ENCODE results near the gene PRDM10. TPM values are rescaled to one million over a fixed set of nuclear protein-coding genes. Genes with fewer than 3 reads are reported as not detected.

The PRDM10 gene
- total and polyA plus RNA-seq, 8 donors = 1.7 to 148 (median 7.0) TPM

DNA sequence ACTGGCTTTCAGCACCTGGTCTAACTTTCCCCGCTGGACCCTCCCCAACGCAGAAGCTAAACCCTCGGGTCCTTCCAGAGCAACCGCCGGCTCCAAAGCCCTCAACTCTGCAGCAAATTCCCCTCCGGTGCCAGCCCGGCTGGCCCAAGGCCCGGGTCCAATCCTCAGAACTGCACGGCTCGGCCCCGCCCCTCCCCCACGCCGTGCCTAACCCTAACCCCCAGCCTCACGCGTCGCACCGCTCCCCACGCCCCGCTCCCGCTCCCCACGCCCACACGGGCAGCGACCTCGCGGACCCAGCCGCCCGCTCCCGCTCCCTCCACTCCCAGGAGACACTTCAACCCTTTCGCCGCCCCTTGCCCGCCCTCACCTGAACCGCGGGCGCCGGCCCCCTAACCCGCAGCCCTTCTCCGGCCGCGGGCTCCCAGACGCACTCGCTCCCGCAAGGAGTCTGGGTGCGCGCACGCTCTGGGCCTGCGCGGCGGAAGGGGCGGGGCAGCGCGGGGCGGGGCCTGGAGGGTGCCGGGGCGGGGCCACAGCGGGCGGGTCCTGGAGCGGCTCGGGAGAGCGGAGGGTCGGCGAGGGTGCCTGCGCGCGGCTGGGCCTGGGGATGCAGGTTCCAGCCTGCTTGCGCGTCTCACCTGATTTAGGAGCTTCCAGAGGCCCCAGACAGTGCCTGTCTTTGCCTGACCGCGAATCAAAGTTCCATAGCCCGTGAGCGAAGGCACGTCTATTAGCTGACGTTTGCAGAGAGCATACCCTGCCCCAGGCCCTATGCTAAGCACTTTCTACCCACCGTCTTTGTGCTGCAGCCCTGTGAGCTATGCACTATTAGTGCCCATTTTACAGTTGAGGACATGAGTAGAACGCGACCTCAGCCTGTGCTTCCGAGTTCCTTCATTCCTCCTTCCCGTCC lies 107.3 kb downstream of the PRDM10 start, which contains the start of gene NFRKB:
Gene NFRKB (minus strand): TSS at position 453 of the 916 bp plus-strand sequence. CDS start 2,729 bp downstream, outside the sequence.
- 1 to 2% (median 1%) methylated on average over 31 to 77 of the region's 77 CpGs for WGBS, 5 donors
- DNase-seq = peak; percentile 93 to 96
- TF ChIP-seq, protein P1, sequence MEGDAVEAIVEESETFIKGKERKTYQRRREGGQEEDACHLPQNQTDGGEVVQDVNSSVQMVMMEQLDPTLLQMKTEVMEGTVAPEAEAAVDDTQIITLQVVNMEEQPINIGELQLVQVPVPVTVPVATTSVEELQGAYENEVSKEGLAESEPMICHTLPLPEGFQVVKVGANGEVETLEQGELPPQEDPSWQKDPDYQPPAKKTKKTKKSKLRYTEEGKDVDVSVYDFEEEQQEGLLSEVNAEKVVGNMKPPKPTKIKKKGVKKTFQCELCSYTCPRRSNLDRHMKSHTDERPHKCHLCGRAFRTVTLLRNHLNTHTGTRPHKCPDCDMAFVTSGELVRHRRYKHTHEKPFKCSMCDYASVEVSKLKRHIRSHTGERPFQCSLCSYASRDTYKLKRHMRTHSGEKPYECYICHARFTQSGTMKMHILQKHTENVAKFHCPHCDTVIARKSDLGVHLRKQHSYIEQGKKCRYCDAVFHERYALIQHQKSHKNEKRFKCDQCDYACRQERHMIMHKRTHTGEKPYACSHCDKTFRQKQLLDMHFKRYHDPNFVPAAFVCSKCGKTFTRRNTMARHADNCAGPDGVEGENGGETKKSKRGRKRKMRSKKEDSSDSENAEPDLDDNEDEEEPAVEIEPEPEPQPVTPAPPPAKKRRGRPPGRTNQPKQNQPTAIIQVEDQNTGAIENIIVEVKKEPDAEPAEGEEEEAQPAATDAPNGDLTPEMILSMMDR (IDR thresholded peaks at IDR 0.05) = peak in 1 of 7 experiments; percentile 47
- no peak for TF ChIP-seq EP300 (IDR thresholded peaks at IDR 0.05)
- peak; percentile 25 to 74 (median 73) for TF ChIP-seq POLR2AphosphoS5 (IDR thresholded peaks at IDR 0.05)
- no peak for TF ChIP-seq POLR2A (IDR thresholded peaks at IDR 0.05)
- Histone ChIP-seq H3K27me3 (no peaks in the 10 kb centered on the region), H3K4me1 (peaks cover 12 to 24% (median 18%) of the 10 kb centered on the region in 4 donors), H3K36me3 (peaks cover 3 to 36% (median 33%) of the 10 kb centered on the region in 4 donors), H3K9me3 (no peaks in the 10 kb centered on the region), H3K4me3 (peak within 1 kb of the TSS; percentile 91 to 100 (median 98)), H3K27ac (peak within 1 kb of the TSS; percentile 80 to 91 (median 87))
- intact Hi-C loops (cut with DNase I; ENCODE audit: low total_unique reads) = no loop called here

DNA sequence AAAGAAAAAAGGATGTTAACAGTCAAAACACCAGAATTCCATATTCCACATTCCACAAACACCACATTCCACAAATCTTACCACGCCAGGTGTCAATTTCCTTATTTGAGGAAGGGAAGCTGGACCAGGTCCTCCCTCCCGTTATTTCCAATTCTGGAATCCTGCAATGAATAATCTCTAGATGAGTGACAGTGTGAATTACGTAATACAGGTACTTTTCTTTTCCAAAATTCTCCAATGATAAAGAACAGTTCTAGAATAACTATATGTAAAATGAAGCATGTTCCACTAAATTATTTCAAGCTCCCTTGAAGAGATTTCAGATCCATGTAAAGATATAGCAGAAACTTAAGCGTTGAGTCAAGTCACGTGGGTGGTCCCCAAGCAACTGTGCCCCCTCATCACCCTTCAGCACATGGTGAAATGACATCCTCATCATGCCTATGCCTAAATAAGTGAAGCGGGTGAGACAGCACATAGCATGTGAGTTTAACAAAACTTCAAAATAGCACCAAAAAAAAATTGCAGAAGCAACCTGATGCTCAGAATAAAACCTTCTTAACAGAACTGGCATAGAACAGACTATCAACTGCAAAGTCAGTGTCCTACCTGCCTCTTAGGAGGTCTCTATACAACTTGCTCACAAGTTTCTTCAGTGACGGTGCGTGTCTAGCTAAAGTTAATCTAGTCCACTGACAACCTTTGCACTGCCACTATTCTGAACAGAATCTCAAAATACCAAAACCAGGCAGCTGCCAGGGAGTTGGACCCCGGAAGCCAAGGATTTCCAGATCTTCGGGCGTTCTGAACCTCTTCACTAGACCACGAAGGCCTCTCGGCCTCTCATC lies 108.1 kb downstream of the PRDM10 start:
- H3K4me3 ChIP-seq = peak overlapping the region; percentile 91 to 100 (median 98)
- WGBS, 5 donors = 14 to 23% (median 19%) methylated on average over 13 of the region's 13 CpGs
- no peak for DNase-seq
- intact Hi-C loops (cut with DNase I; ENCODE audit: low total_unique reads) = no loop called here
- H3K9me3 ChIP-seq = no peaks in the 10 kb centered on the region
- H3K4me1 ChIP-seq = peaks cover 12 to 24% (median 18%) of the 10 kb centered on the region in 4 donors
- no peaks in the 10 kb centered on the region for H3K27me3 ChIP-seq
- peaks cover 3 to 43% (median 38%) of the 10 kb centered on the region in 4 donors for H3K36me3 ChIP-seq
- TF ChIP-seq, protein P1 (IDR thresholded peaks at IDR 0.05) = no peak
- TF ChIP-seq EP300 (IDR thresholded peaks at IDR 0.05) = no peak
- TF ChIP-seq POLR2AphosphoS5 (IDR thresholded peaks at IDR 0.05) = no peak
- no peak for TF ChIP-seq POLR2A (IDR thresholded peaks at IDR 0.05)
- peak overlapping the region; percentile 80 to 91 (median 87) for H3K27ac ChIP-seq

DNA sequence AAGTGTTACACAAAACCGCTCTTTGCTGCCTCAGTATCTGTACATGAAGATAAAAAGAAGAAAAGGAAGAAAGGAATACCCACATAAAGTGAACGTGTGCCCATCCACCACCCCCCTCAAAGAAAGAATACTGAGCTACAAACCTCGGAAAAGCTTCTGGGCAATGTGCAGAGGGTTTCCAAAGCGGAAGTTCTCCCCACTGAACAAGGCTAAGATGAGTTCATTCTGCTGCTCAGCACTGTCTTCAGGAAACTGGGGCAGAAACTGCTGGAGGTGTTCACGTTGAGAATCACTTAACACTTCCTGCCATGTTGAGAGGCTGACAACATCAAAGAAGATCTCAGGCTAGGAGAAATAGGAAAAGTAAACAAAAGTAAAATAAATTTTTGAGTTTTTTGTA lies 114.2 kb downstream of the PRDM10 start:
- H3K9me3 ChIP-seq = no peaks in the 10 kb centered on the region
- DNase-seq = peak in 1 of 2 donors; percentile 30
- 77 to 85% (median 82%) methylated on average over 5 of the region's 5 CpGs for WGBS, 5 donors
- no peak for TF ChIP-seq POLR2AphosphoS5 (IDR thresholded peaks at IDR 0.05)
- TF ChIP-seq, protein P1 (IDR thresholded peaks at IDR 0.05) = no peak
- no peak for TF ChIP-seq EP300 (IDR thresholded peaks at IDR 0.05)
- no peak for TF ChIP-seq POLR2A (IDR thresholded peaks at IDR 0.05)
- no peak overlapping the region for H3K27ac ChIP-seq
- no peak overlapping the region for H3K4me3 ChIP-seq
- intact Hi-C loops (cut with DNase I; ENCODE audit: low total_unique reads) = no loop called here
- peaks cover 0 to 2% (median 0%) of the 10 kb centered on the region in 4 donors for H3K4me1 ChIP-seq
- peaks cover 51 to 96% (median 95%) of the 10 kb centered on the region in 4 donors for H3K36me3 ChIP-seq
- H3K27me3 ChIP-seq = no peaks in the 10 kb centered on the region

DNA sequence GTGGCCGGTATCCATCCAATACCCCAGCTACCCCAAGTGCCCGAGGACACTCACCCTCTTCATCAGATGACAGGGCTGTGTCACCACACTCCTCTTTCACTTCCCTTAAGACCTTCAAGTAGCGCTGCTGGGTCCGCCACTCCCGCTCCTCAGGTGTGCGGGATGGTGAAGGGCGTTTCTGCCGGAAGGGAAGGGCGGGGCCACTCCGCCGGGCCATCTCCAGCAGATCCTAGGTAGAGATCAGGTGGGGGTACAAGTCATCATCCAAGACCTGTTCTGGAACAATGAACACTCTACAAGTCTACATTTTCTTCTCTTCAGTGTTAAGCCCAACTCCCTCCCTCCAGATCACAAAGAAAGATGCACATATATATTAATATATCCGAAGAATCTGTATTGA lies 117.3 kb downstream of the PRDM10 start:
- intact Hi-C loops (cut with DNase I; ENCODE audit: low total_unique reads) = no loop called here
- Histone ChIP-seq H3K9me3 (no peaks in the 10 kb centered on the region), H3K27ac (no peak overlapping the region), H3K36me3 (peaks cover 72 to 100% (median 100%) of the 10 kb centered on the region in 4 donors), H3K4me3 (no peak overlapping the region), H3K4me1 (no peaks in the 10 kb centered on the region), H3K27me3 (no peaks in the 10 kb centered on the region)
- TF ChIP-seq POLR2AphosphoS5 (IDR thresholded peaks at IDR 0.05) = no peak
- TF ChIP-seq, protein P1 (IDR thresholded peaks at IDR 0.05) = no peak
- TF ChIP-seq POLR2A (IDR thresholded peaks at IDR 0.05) = no peak
- TF ChIP-seq EP300 (IDR thresholded peaks at IDR 0.05) = no peak
- no peak for DNase-seq
- WGBS, 5 donors = 96 to 97% (median 97%) methylated on average over 12 of the region's 12 CpGs
